H1 (cell line): ENCODE results near the gene WDFY3. TPM values are rescaled to one million over a fixed set of nuclear protein-coding genes. Genes with fewer than 3 reads are reported as not detected.
A peak's percentile ranks its signal among the peaks of the same experiment; 100 is the strongest.

Experiments
- CTCF ChIA-PET: fragments of 300-600 bp; sonication (Branson Sonifier 250); formaldehyde crosslinking; loops from one replicate; lab custom pipeline; 2021; ENCODE audit not compliant: partially characterized antibody; lab: Charles Lee
- POLR2A ChIA-PET: fragments of 300-600 bp; sonication (Branson Sonifier 250); formaldehyde crosslinking; loops from one replicate; lab custom pipeline; 2021; ENCODE audit warnings: inconsistent platforms; ENCODE audit not compliant: partially characterized antibody; lab: Charles Lee
- DNase-seq, 2 experiments: peaks; one replicate each; pipeline versions ENCODE4 v3.0.0 to v3.0.0-alpha.2; 2010 to 2022; ENCODE audit warnings: low spot score in 2 of 2, low read depth in 1 of 2, mixed read lengths in 1 of 2
- FAIRE-seq: peaks from 2 replicates; lab custom pipeline; 2011; peaks lifted over from hg19 to GRCh38; lab: Jason Lieb, UNC
- H2AFZ ChIP-seq: 2 replicates; pipeline ENCODE4 v1.8.1; 2012; ENCODE audit warnings: low read length, inconsistent platforms
- H2AK5ac ChIP-seq: 2 replicates; pipeline ENCODE4 v1.6.1; 2013; ENCODE audit warnings: low read depth, low read length
- H2BK120ac ChIP-seq: replicated peaks from 2 replicates; pipeline ENCODE3; 2013; ENCODE audit warnings: low read depth, low read length, inconsistent platforms
- H2BK12ac ChIP-seq: 2 replicates; pipeline ENCODE4 v1.6.1; 2013; ENCODE audit warnings: low read depth, low read length
- H2BK15ac ChIP-seq: 2 replicates; pipeline ENCODE4 v1.6.1; 2013; ENCODE audit warnings: low read length
- H2BK20ac ChIP-seq: 2 replicates; pipeline ENCODE4 v1.6.1; 2013; ENCODE audit warnings: low read length
- H2BK5ac ChIP-seq: 2 replicates; pipeline ENCODE4 v1.6.1; 2013; ENCODE audit warnings: low read depth, low read length
- H3K14ac ChIP-seq: 2 replicates; pipeline ENCODE4 v1.6.1; 2013; ENCODE audit warnings: inconsistent platforms; ENCODE audit not compliant: insufficient read length
- H3K18ac ChIP-seq: 2 replicates; pipeline ENCODE4 v1.6.1; 2013; ENCODE audit warnings: low read length; ENCODE audit errors: extremely low read depth
- H3K23ac ChIP-seq: 2 replicates; pipeline ENCODE4 v1.6.1; 2013; ENCODE audit warnings: inconsistent platforms; ENCODE audit not compliant: insufficient read length
- H3K23me2 ChIP-seq: 2 replicates; pipeline ENCODE4 v1.6.1; 2013; ENCODE audit warnings: low read depth, low read length
- H3K27ac ChIP-seq: 2 replicates; pipeline ENCODE4 v1.6.1; 2011; ENCODE audit warnings: low read depth, low read length, inconsistent platforms
- H3K27me3 ChIP-seq, 4 experiments: replicated peaks in 1 of 4; 1 replicate in 1 of 4; 2 replicates in 3 of 4; pipeline versions ENCODE4 v1.6.1 to v1.8.1; 2011 to 2013; ENCODE audit warnings: low read length in 3 of 4, mild to moderate bottlenecking in 3 of 4, inconsistent platforms in 2 of 4, mixed read lengths in 2 of 4, moderate library complexity in 1 of 4; ENCODE audit not compliant: control insufficient read depth in 3 of 4, insufficient read depth in 3 of 4; ENCODE audit errors: extremely low read depth in 1 of 4
- H3K36me3 ChIP-seq, 4 experiments: 2 replicates each; pipeline versions ENCODE4 v1.6.1 to v1.8.1; 2011 to 2013; ENCODE audit warnings: mild to moderate bottlenecking in 4 of 4, low read length in 3 of 4, moderate library complexity in 2 of 4, control low read depth in 1 of 4, inconsistent platforms in 1 of 4; ENCODE audit not compliant: insufficient read depth in 4 of 4, control insufficient read depth in 2 of 4
- H3K4ac ChIP-seq: replicated peaks from 2 replicates; pipeline ENCODE3; 2013; ENCODE audit warnings: low read length, low read depth, mixed read lengths, inconsistent platforms; ENCODE audit not compliant: insufficient read length
- H3K4me1 ChIP-seq, 4 experiments: replicated peaks in 1 of 4; 1 replicate in 1 of 4; 2 replicates in 3 of 4; pipeline versions ENCODE4 v1.6.1 to v1.8.1; 2011 to 2013; ENCODE audit warnings: low read length in 3 of 4, inconsistent platforms in 2 of 4, mixed read lengths in 1 of 4; ENCODE audit not compliant: insufficient read depth in 4 of 4, control insufficient read depth in 3 of 4
- H3K4me2 ChIP-seq, 2 experiments: 2 replicates each; pipeline versions ENCODE4 v1.6.1 to v1.8.1; 2011 to 2013; ENCODE audit warnings: low read depth in 2 of 2, low read length in 2 of 2, control low read depth in 1 of 2, inconsistent platforms in 1 of 2, mild to moderate bottlenecking in 1 of 2; ENCODE audit not compliant: insufficient read depth in 1 of 2
- H3K4me3 ChIP-seq, 4 experiments: fragments of 200-600, 300-600 bp in 1 of 4; sonication (generic), shearing (Covaris generic), sonication (Bioruptor Twin) in 1 of 4; 2 replicates each; pipeline versions ENCODE4 v1.5.1 to v1.8.1; 2011 to 2016; ENCODE audit warnings: low read length in 4 of 4, low read depth in 3 of 4, control low read depth in 2 of 4, inconsistent platforms in 2 of 4, mild to moderate bottlenecking in 2 of 4, mixed read lengths in 1 of 4, moderate library complexity in 1 of 4; ENCODE audit not compliant: insufficient read depth in 2 of 4; ENCODE audit errors: extremely low read depth in 1 of 4
- H3K56ac ChIP-seq: replicated peaks from 2 replicates; pipeline ENCODE3; 2013; ENCODE audit warnings: low read depth, mild to moderate bottlenecking, mixed read lengths, low read length, inconsistent platforms; ENCODE audit not compliant: insufficient read length
- H3K79me1 ChIP-seq: 2 replicates; pipeline ENCODE4 v1.6.1; 2013; ENCODE audit warnings: low read depth, low read length, control low read depth
- H3K79me2 ChIP-seq, 2 experiments: 2 replicates each; pipeline versions ENCODE4 v1.6.1 to v1.8.1; 2012 to 2013; ENCODE audit warnings: low read length in 2 of 2, mild to moderate bottlenecking in 2 of 2, inconsistent platforms in 1 of 2; ENCODE audit not compliant: insufficient read depth in 2 of 2, control insufficient read depth in 1 of 2
- H3K9ac ChIP-seq, 4 experiments: replicated peaks in 1 of 4; 1 replicate in 1 of 4; 2 replicates in 3 of 4; pipeline versions ENCODE4 v1.6.1 to v1.8.1; 2011 to 2013; ENCODE audit warnings: low read depth in 3 of 4, low read length in 3 of 4, control low read depth in 2 of 4, mild to moderate bottlenecking in 2 of 4, moderate library complexity in 2 of 4, inconsistent platforms in 1 of 4; ENCODE audit errors: extremely low read depth in 1 of 4
- H3K9me3 ChIP-seq, 2 experiments: 2 replicates each; pipeline versions ENCODE4 v1.6.1 to v1.8.1; 2012 to 2013; ENCODE audit warnings: mild to moderate bottlenecking in 2 of 2, moderate library complexity in 2 of 2, control low read depth in 1 of 2, inconsistent platforms in 1 of 2, low read depth in 1 of 2, low read length in 1 of 2, mixed read lengths in 1 of 2; ENCODE audit not compliant: insufficient read depth in 2 of 2
- H4K20me1 ChIP-seq, 2 experiments: replicated peaks in 1 of 2; 2 replicates each; pipeline versions ENCODE3 to v1.8.1; 2011 to 2013; ENCODE audit warnings: inconsistent platforms in 2 of 2, low read length in 2 of 2, mild to moderate bottlenecking in 1 of 2; ENCODE audit not compliant: insufficient read depth in 2 of 2, control insufficient read depth in 1 of 2
- H4K5ac ChIP-seq: 2 replicates; pipeline ENCODE4 v1.6.1; 2013; ENCODE audit warnings: low read length, low read depth, mixed read lengths, inconsistent platforms; ENCODE audit not compliant: insufficient read length
- H4K8ac ChIP-seq: 2 replicates; pipeline ENCODE4 v1.8.0; 2013; ENCODE audit warnings: mild to moderate bottlenecking, moderate library complexity, low read length, inconsistent platforms; ENCODE audit not compliant: insufficient read depth; ENCODE audit errors: extremely low read depth
- H4K91ac ChIP-seq: replicated peaks from 2 replicates; pipeline ENCODE3; 2013; ENCODE audit warnings: low read length, mixed read lengths, inconsistent platforms; ENCODE audit not compliant: insufficient read length
- CEBPB ChIP-seq: IDR thresholded peaks from 2 replicates; pipeline ENCODE4 v1.6.1; 2012; ENCODE audit warnings: low read depth, low read length
- TBP ChIP-seq: IDR thresholded peaks from 2 replicates; pipeline ENCODE4 v1.6.1; 2011; ENCODE audit warnings: low read depth, low read length, improper control_type of control experiment
- WGBS, 2 experiments: shearing (Covaris generic) in 1 of 2; methylation state at CpG; one replicate each; pipeline versions ENCODE4 v1.1.6 to v1.1.7; 2013 to 2015; ENCODE audit warnings: low lambda C conversion rate in 2 of 2, mixed read lengths in 2 of 2, inconsistent platforms in 1 of 2, low coverage in 1 of 2, missing lambda C conversion rate in 1 of 2; ENCODE audit not compliant: insufficient replicate concordance in 2 of 2, insufficient coverage in 1 of 2, insufficient read length in 1 of 2; ENCODE audit errors: extremely low coverage in 1 of 2, missing lambda C conversion rate in 1 of 2; 5-methylcytosine and 5-hydroxymethylcytosine counted together
- polyA plus RNA-seq, 7 experiments: library from polyadenylated mRNA; depleted of rRNA in 3 of 7; stranded (reverse) in 5 of 7; unstranded in 2 of 7; fragments of >200 nt in 5 of 7; fragments of 200-250 nt in 2 of 7; gene quantifications; 1 replicate in 5 of 7; 2 replicates in 1 of 7; 4 replicates in 1 of 7; pipeline versions ENCODE4 v1.2.1 to v1.2.3, GENCODE V29; 2011 to 2013; ENCODE audit warnings: missing spikeins in 2 of 7, mixed read lengths in 2 of 7
- total RNA-seq: library from RNA; stranded (reverse); fragmentation: NEBNext Ultra II Directional; extraction: Animal tissue kit (Norgen Biotek cat#: 25700); gene quantifications from 2 replicates; pipeline ENCODE4 v1.2.1, GENCODE V29; 2021

Gene WDFY3
- total and polyA plus RNA-seq, 2 of the 8 experiments (the other 6 are each of a cell fraction or from before 2014, with no cell fraction given) = 25.6 to 62.4 TPM

DNA sequence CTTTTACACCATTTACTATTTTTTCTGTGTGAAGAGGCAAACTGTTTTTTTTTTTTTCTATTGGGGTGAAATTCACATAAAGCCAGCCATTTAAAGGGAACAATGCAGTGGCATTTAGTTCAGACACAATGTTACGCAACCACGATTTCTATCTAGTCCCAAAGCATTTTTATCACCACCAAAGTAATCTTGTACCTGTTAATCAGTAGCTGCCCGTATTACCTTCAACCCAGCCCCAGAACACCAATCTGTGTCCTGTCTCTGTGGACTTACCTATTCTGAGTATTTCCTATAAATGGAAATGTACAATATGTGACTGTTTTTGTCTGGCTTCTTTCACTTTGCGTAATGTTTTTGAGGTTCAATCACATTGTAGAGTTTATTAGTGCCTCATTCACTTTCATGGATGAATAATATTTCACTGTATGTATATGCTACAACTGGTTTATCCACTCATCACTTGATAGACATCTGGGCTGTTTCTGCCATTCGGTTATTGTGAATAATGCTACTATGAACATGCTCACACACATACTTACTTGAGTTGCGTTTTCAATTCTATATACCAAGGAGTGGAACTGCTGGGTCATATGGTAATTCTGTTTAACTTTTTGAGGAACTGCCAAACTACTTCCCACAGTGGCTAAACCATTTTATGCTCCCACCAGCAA lies 267.4 kb downstream of the WDFY3 start:
- no peak for FAIRE-seq

More for the DNA sequence above, 267.4 kb downstream of the WDFY3 start:
- H2AFZ ChIP-seq = no peak overlapping the region
- CTCF ChIA-PET = interaction anchor here (1.2 kb wide), 1 partner anchor 121 kb away, joined by 4 read pairs; no protein-coding TSS in a partner anchor
- H3K79me1 ChIP-seq = no peaks in the 10 kb centered on the region
- H3K18ac ChIP-seq = no peak overlapping the region
- no peak overlapping the region for H4K5ac ChIP-seq
- H3K36me3 ChIP-seq = peaks cover 5 to 52% (median 29%) of the 10 kb centered on the region in 4 experiments
- H3K27ac ChIP-seq = no peak overlapping the region
- no peak for DNase-seq
- H3K27me3 ChIP-seq = no peaks in the 10 kb centered on the region
- no peaks in the 10 kb centered on the region for H3K9me3 ChIP-seq
- H2BK5ac ChIP-seq = no peak overlapping the region
- no peak overlapping the region for H3K4ac ChIP-seq
- H2BK120ac ChIP-seq = no peak overlapping the region
- H2BK20ac ChIP-seq = no peak overlapping the region
- H3K4me1 ChIP-seq = no peaks in the 10 kb centered on the region
- no peak overlapping the region for H2BK12ac ChIP-seq
- no peak overlapping the region for H3K4me3 ChIP-seq
- no peak overlapping the region for H4K8ac ChIP-seq
- H2AK5ac ChIP-seq = no peak overlapping the region
- POLR2A ChIA-PET = no interaction called here
- 94% methylated on average over 6 of the region's 6 CpGs; no CpG with 5 or more reads in 1 of the 2 experiments for WGBS, 2 experiments
- no peaks in the 10 kb centered on the region; the same call in 1 of the 2 replicates for H3K23me2 ChIP-seq
- no peaks in the 10 kb centered on the region for H3K79me2 ChIP-seq
- no peak overlapping the region for H3K14ac ChIP-seq
- H2BK15ac ChIP-seq = no peak overlapping the region
- H3K4me2 ChIP-seq = no peak overlapping the region
- H3K56ac ChIP-seq = no peak overlapping the region
- no peak overlapping the region for H3K9ac ChIP-seq
- no peak overlapping the region for H3K23ac ChIP-seq
- no peaks in the 10 kb centered on the region for H4K20me1 ChIP-seq
- no peak overlapping the region for H4K91ac ChIP-seq
- TF ChIP-seq CEBPB (peak; percentile 85), TBP (no peak)
